Ureter (tissue), 1 donor: ENCODE data around the gene PCSK2. TPM values are rescaled to one million over a fixed set of nuclear protein-coding genes. Genes with fewer than 3 reads are reported as not detected.

Experiments
- DNase-seq: peaks from one replicate; pipeline ENCODE4 v3.0.0-alpha.2; 2020; ENCODE audit warnings: low spot score
- total RNA-seq: library from RNA; stranded (reverse); gene quantifications from one replicate; pipeline ENCODE4 v1.2.4, GENCODE V29; 2023
- donor health status: DM: yes; HTN: yes; CAD: no.

Gene PCSK2
- total RNA-seq, 1 donor from 2014 or later = not detected

GRCh38 chr20:17533396-17533795 is 306.6 kb downstream of the PCSK2 start:
- no peak for DNase-seq

GRCh38 chr20:17534077-17534476 is 307.2 kb downstream of the PCSK2 start:
- DNase-seq = no peak
